ENCODE results near the gene PRKAR2B.

DNA sequence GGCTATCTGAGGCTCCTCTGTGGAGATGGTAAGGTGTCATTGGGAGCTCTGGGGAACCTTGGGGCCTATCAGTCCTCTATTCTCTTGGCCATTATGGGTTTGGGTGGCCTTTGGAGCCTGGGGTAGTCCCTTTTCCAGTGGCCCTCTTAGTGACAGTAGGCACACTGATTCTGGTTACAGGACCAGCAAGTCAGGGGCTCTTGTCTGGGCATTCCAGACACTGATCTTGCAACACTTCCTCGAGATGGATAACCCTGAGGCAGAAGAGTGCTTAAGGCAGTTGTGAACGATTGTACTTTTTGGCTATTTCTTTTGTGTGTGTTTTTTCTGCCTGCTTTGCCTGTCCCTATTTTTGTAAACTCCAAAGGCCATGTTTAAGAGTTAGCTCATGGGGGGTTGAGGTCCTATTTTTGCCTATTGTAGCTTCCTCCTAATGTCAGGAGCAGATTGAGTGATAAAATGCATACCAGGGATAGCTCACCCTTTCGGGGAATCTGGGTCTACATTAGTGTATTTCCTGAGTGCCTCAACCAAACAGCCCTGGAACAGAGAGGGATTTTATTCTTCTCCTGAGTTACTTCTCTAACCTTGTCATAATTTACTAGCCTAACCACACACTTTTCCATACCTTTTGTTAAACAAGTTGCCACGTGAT is 61.2 kb downstream of the PRKAR2B start:
- no peak for TF ChIP-seq POLR2A (IDR thresholded peaks at IDR 0.05; ENCODE audit: low read depth, low read length)
- no peak for TF ChIP-seq SPI1 (IDR thresholded peaks at IDR 0.05; ENCODE audit: low read depth, low read length)
- no peak for TF ChIP-seq PAX5 (IDR thresholded peaks at IDR 0.05; ENCODE audit: insufficient read depth, low read length, severe bottlenecking)
- TF ChIP-seq POLR2AphosphoS5 (IDR thresholded peaks at IDR 0.05; ENCODE audit: low read depth, low read length), result no peak
- no peak for TF ChIP-seq TAF1 (IDR thresholded peaks at IDR 0.05; ENCODE audit: low read depth, low read length)

Measured in GM12891 (cell line).